Esophagus muscularis mucosa (tissue), 3 donors: ENCODE measurements around the gene WWOX.

ENCODE experiments used
- POLR2A ChIP-seq: fragments of 450-650 bp; IDR thresholded peaks from one replicate; pipeline ENCODE4 v1.6.1; 2017; ENCODE audit warnings: antibody characterized with exemption, moderate library complexity, mild to moderate bottlenecking, low read depth
- TF ChIP-seq, protein P1 (sequence below), 3 experiments: fragments of 200-600 bp in 2 of 3; fragments of 450-650 bp in 1 of 3; sonication (generic) in 2 of 3; IDR thresholded peaks; one replicate each; pipeline ENCODE4 v1.5.1; 2017 to 2019; ENCODE audit warnings: antibody characterized with exemption in 3 of 3, mild to moderate bottlenecking in 2 of 3, moderate library complexity in 1 of 3

DNA sequence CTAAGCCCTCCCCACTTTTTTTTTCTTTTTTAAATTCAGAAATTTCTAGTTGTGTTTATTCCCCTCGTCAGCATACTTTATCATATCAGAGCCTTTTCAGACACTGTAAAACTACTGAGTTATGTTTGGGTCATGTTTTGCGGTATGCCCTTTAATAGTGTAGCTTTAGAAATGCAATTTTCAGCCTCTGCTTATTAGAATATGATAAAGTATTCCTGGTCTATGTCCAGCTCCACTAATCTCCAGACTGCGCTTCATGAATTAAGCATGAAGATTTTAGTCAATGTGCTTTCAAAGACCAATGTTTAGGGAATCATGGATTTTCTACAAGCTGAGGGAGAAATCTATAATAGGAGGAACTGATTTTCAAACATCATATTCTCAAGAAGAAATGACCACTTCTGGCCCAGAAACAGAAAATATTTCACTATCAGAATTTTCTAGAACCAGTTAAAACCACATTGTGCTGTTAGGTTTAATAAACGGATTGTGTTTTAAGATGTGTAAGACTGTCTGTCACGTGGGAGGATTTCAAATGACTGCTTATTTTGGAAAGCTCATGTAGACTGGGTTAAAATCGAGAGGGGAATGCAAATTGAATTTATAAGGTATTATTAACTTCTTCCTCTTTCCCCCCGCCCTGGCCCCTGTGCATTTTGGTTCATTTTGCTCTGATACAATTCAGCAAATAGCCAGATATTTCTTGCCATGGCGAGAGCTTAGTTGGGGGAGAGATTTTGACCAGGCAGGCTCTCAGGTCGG is 498.5 kb downstream of the WWOX start:
- no peak for TF ChIP-seq POLR2A
- TF ChIP-seq, protein P1, sequence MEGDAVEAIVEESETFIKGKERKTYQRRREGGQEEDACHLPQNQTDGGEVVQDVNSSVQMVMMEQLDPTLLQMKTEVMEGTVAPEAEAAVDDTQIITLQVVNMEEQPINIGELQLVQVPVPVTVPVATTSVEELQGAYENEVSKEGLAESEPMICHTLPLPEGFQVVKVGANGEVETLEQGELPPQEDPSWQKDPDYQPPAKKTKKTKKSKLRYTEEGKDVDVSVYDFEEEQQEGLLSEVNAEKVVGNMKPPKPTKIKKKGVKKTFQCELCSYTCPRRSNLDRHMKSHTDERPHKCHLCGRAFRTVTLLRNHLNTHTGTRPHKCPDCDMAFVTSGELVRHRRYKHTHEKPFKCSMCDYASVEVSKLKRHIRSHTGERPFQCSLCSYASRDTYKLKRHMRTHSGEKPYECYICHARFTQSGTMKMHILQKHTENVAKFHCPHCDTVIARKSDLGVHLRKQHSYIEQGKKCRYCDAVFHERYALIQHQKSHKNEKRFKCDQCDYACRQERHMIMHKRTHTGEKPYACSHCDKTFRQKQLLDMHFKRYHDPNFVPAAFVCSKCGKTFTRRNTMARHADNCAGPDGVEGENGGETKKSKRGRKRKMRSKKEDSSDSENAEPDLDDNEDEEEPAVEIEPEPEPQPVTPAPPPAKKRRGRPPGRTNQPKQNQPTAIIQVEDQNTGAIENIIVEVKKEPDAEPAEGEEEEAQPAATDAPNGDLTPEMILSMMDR (IDR thresholded peaks at IDR 0.05), result no peak
